NCI-H82 treated with DMSO at 0.1 percent for 48 hours (cell line): Measurements from ENCODE around the gene GAB1.
A peak's percentile ranks its signal among the peaks of the same experiment; 100 is the strongest.

Source experiments
- DNase-seq: peaks from one replicate; lab custom pipeline; 2025; ENCODE audit not compliant: unreplicated experiment; lab: John Stamatoyannopoulos, UW

The GAB1 gene

GRCh38 chr4:143357161-143357845 lies 20.6 kb downstream of the GAB1 start:
- no peak for DNase-seq

GRCh38 chr4:143358419-143358818 lies 21.7 kb downstream of the GAB1 start:
- DNase-seq, result no peak

- no peak for DNase-seq
These were observed 22.4 kb downstream of the GAB1 start for GRCh38 chr4:143358923-143359643.

GRCh38 chr4:143359644-143360193 lies 23.0 kb downstream of the GAB1 start:
- DNase-seq, result no peak

- DNase-seq, result no peak
These were observed 24.4 kb downstream of the GAB1 start for GRCh38 chr4:143360838-143361625.

- DNase-seq, result no peak
These were observed 25.8 kb downstream of the GAB1 start for GRCh38 chr4:143362349-143363046.

GRCh38 chr4:143363332-143363731 lies 26.7 kb downstream of the GAB1 start:
- DNase-seq, result no peak

GRCh38 chr4:143364063-143364462 lies 27.4 kb downstream of the GAB1 start:
- DNase-seq, result no peak

DNA sequence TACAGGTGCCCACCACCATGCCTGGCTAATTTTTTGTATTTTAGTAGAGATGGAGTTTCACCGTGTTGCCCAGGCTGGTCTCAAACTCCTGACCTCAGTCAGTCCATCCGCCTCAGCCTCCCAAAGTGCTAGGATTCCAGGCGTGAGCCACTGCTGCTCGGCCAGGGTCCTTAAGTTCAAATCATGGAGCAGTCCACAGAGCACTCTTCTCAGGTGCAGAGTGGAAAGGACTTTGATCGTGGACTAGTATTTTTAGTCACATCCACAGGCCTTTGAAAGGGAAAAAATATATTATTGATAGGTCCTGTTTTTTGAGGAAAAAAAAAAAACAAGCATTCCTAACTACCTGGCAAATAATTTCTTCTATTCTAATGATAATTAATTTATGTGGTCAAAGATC lies 31.2 kb downstream of the GAB1 start:
- no peak for DNase-seq

GRCh38 chr4:143369552-143369951 lies 32.9 kb downstream of the GAB1 start:
- DNase-seq, result no peak

GRCh38 chr4:143372093-143372915 lies 35.6 kb downstream of the GAB1 start:
- no peak for DNase-seq

DNA sequence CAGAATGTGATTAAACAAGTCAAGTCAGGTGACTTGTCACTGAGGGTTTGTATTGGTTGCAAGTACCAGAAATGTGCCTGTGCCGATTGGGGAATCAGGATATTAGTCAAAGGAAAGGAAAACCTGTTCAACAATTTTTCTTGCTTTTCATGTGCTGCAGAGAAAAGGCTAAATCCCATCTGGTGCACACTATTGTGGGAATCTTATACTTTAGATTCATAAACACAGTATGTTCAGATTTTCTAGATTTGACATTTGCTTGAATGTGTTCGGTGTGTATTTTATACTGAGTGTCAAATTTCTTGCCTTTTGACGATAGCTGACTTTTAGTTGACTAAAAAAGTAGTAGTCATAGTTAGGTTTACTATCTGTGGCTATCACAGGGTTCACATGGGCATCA lies 37.6 kb downstream of the GAB1 start:
- no peak for DNase-seq

- DNase-seq, result no peak
These were observed 38.1 kb downstream of the GAB1 start for GRCh38 chr4:143374771-143375170.

- DNase-seq, result no peak
These were observed 38.8 kb downstream of the GAB1 start for GRCh38 chr4:143375326-143376073.

- no peak for DNase-seq
These were observed 41.0 kb downstream of the GAB1 start for GRCh38 chr4:143377611-143378099.

GRCh38 chr4:143380629-143381028 lies 44.0 kb downstream of the GAB1 start:
- DNase-seq, result no peak

DNA sequence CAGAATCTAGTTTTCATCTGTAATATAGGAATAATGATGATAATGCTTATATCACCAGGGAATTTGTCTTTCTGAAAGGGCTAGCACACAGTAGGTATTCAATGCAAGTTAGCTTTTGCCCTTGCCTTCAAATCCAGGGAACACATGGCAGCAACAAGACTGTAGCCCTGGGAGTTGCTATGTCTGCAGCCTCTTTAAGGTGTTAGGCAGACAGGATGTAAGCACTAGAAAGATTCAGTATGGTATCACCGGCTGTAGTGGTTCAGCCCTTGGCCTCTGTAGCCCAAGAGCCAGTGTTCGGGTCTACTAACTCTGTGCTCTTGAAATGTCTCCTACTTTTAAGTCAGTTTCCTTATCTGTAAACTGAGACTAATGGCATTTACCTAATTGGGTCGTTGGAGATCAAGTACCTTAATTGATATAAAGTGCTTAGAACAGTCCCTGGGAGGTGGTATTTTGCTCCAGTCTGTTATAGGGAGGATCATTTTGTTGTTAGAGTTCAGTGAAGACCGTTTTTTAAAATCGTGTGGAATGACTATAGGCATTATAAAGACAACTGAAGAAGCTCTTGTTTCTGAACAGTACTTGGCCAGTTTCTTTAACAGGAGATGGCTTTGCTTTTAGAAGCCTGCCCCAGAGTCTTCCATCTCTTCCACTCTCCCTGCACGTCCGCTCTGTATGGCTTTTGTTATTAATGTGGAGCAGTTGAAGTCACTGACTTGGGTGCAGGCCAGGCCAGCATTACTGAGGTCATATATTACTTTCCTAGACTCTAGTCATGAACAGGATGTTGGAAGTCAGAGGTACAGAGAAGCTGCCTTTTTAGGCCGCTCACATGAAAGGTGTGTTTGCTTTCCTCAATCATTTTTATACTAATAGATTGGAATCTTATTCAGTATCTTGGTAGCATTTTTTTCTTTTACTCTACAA lies 44.8 kb downstream of the GAB1 start:
- peak; percentile 76 for DNase-seq

GRCh38 chr4:143382596-143382995 lies 45.9 kb downstream of the GAB1 start:
- no peak for DNase-seq
